Endodermal cell (in vitro differentiated cells): ENCODE results near the gene PRDM1. TPM values are rescaled to one million over a fixed set of nuclear protein-coding genes. Genes with fewer than 3 reads are reported as not detected.

Experiments
- DNase-seq: peaks from one replicate; pipeline ENCODE4 v3.0.0-alpha.2; 2017
- H3K27ac ChIP-seq: 2 replicates; pipeline ENCODE4 v1.5.1; 2013; ENCODE audit warnings: mild to moderate bottlenecking, low read depth, low read length, moderate library complexity
- H3K27me3 ChIP-seq: 2 replicates; pipeline ENCODE4 v1.6.1; 2013; ENCODE audit warnings: mild to moderate bottlenecking, low read length, moderate library complexity; ENCODE audit not compliant: insufficient read depth, control insufficient read depth, poor library complexity, severe bottlenecking
- H3K36me3 ChIP-seq: 2 replicates; pipeline ENCODE4 v1.7.0; 2013; ENCODE audit warnings: mild to moderate bottlenecking, low read length, moderate library complexity; ENCODE audit not compliant: control insufficient read depth, insufficient read depth
- H3K4me1 ChIP-seq: one replicate; pipeline ENCODE4 v1.7.0; 2013; ENCODE audit warnings: low read length; ENCODE audit not compliant: control insufficient read depth, insufficient read depth
- H3K4me3 ChIP-seq: 2 replicates; pipeline ENCODE4 v1.5.1; 2013; ENCODE audit warnings: mild to moderate bottlenecking, low read length, moderate library complexity
- H3K9ac ChIP-seq: 2 replicates; pipeline ENCODE4 v1.6.1; 2013; ENCODE audit warnings: mild to moderate bottlenecking, low read length, moderate library complexity; ENCODE audit not compliant: poor library complexity, severe bottlenecking; ENCODE audit errors: extremely low read depth
- H3K9me3 ChIP-seq: 2 replicates; pipeline ENCODE4 v1.6.1; 2013; ENCODE audit warnings: mild to moderate bottlenecking, low read length, moderate library complexity; ENCODE audit not compliant: control insufficient read depth
- H3K27ac Mint-ChIP-seq: 2 replicates; pipeline ENCODE4 v1.8.0; 2020; ENCODE audit warnings: mixed read lengths
- H3K27me3 Mint-ChIP-seq: 2 replicates; pipeline ENCODE4 v1.8.0; 2021; ENCODE audit warnings: mild to moderate bottlenecking, mixed read lengths; ENCODE audit not compliant: insufficient read depth
- H3K36me3 Mint-ChIP-seq: 2 replicates; pipeline ENCODE4 v1.8.0; 2020; ENCODE audit warnings: low read depth, mixed read lengths
- H3K4me1 Mint-ChIP-seq: 2 replicates; pipeline ENCODE4 v1.8.0; 2020; ENCODE audit warnings: mixed read lengths
- H3K4me3 Mint-ChIP-seq: 2 replicates; pipeline ENCODE4 v1.8.0; 2020; ENCODE audit warnings: mild to moderate bottlenecking, moderate library complexity, mixed read lengths
- H3K9me3 Mint-ChIP-seq: 2 replicates; pipeline ENCODE4 v1.8.0; 2020; ENCODE audit warnings: mild to moderate bottlenecking, mixed read lengths
- WGBS, 2 experiments: methylation state at CpG; one replicate each; pipeline versions ENCODE4 v1.1.5 to v1.1.7; 2013; ENCODE audit warnings: missing lambda C conversion rate in 2 of 2, mixed read lengths in 1 of 2; ENCODE audit not compliant: insufficient coverage in 1 of 2, insufficient read length in 1 of 2; 5-methylcytosine and 5-hydroxymethylcytosine counted together
- long read RNA-seq, 4 experiments: library from polyadenylated mRNA in 2 of 4; library from RNA in 1 of 4; library from capped mRNA in 1 of 4; stranded (forward) in 3 of 4; unstranded in 1 of 4; transcript quantifications; one replicate each; pipeline ENCODE4 v2.0.0, GENCODE V29; 2020 to 2021; ENCODE audit warnings: inconsistent platforms in 1 of 4
- polyA plus RNA-seq, 2 experiments: library from polyadenylated mRNA; stranded (reverse); fragments of 50-300 nt; gene quantifications; one replicate each; pipeline ENCODE4 v1.2.3, GENCODE V29; 2013
- total RNA-seq, 2 donors: library from RNA; stranded (reverse); fragmentation: NEBNext Ultra II Directional in 1 of 2; extraction: Animal tissue kit (Norgen Biotek cat#: 25700) in 1 of 2; gene quantifications; 2 replicates in 1 of 2; 3 replicates in 1 of 2; pipeline ENCODE4 v1.2.1, GENCODE V29; 2021
- TF ChIP-seq, protein P1 (sequence below): fragments of 200-600 bp; sonication (generic); conservative IDR thresholded peaks from 2 replicates; pipeline ENCODE4 v1.5.0; 2021; ENCODE audit warnings: antibody characterized with exemption, mild to moderate bottlenecking

Gene PRDM1
- total RNA-seq = 10 to 100 TPM; 54.0 to 74.3 TPM
- 6.9 TPM for polyA plus RNA-seq (2013, experiment 1 of 2)
- polyA plus RNA-seq (2013, experiment 2 of 2) = 8.0 TPM
- long read RNA-seq, experiment 1, full-length matches to known transcripts = 4 of 20 reads
- long read RNA-seq, experiment 1, partial matches to known transcripts = 2 of 20 reads
- long read RNA-seq, experiment 1, other reads (novel, unspliced or antisense) = 14 of 20 reads
- long read RNA-seq, experiment 2, full-length matches to known transcripts = 30 of 86 reads
- long read RNA-seq, experiment 2, partial matches to known transcripts = 7 of 86 reads
- long read RNA-seq, experiment 2, other reads (novel, unspliced or antisense) = 49 of 86 reads
- long read RNA-seq, experiment 3, full-length matches to known transcripts = 4 of 33 reads
- long read RNA-seq, experiment 3, partial matches to known transcripts = 16 of 33 reads
- long read RNA-seq, experiment 3, other reads (novel, unspliced or antisense) = 13 of 33 reads
- long read RNA-seq, experiment 4, partial matches to known transcripts = 0 of 4 reads
- long read RNA-seq, experiment 4, other reads (novel, unspliced or antisense) = 4 of 4 reads

DNA sequence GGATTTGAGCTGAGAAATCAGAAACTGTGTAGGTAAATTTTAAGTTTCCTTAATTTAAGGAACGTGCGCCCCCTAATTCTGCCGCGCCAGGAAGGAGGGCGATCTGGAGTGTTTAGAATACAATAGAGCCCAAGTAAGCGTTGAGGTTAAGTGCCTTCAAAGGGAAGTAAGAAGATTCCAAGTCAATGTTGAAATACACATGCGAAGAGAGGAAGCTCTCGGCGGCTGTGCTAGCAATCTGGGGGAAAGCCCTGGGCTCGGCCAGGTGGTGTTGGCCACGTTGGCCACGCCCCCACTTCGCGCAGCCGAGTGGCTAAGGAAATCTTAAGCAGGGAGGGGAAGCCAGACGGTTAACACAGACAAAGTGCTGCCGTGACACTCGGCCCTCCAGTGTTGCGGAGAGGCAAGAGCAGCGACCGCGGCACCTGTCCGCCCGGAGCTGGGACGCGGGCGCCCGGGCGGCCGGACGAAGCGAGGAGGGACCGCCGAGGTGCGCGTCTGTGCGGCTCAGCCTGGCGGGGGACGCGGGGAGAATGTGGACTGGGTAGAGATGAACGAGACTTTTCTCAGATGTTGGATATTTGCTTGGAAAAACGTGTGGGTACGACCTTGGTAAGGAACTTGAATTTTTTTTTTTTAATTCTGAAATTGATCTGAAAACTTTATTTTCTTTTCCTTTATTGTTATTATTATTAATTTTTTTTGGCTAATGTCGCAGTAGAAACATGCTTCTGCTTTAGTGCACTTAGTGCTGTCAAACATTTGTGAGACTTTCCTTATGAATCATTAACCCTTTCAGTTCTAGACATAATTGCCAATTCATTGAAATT lies at the start of gene PRDM1:
PRDM1 (plus strand) TSS at position 353 of the 830 bp plus-strand sequence; CDS start at position 571, 218 bp downstream.
- peak within 1 kb of the TSS; percentile 70 for H3K9ac ChIP-seq
- peak; percentile 94 for DNase-seq
- no peak within 1 kb of the TSS for H3K27ac ChIP-seq
- H3K27ac Mint-ChIP-seq = peak within 1 kb of the TSS; percentile 93
- H3K27me3 Mint-ChIP-seq = peaks cover 3% of the 10 kb centered on the region
- H3K4me3 Mint-ChIP-seq = peak within 1 kb of the TSS; percentile 88
- peaks cover 30% of the 10 kb centered on the region for H3K4me1 ChIP-seq
- H3K9me3 ChIP-seq = no peaks in the 10 kb centered on the region
- TF ChIP-seq, protein P1, sequence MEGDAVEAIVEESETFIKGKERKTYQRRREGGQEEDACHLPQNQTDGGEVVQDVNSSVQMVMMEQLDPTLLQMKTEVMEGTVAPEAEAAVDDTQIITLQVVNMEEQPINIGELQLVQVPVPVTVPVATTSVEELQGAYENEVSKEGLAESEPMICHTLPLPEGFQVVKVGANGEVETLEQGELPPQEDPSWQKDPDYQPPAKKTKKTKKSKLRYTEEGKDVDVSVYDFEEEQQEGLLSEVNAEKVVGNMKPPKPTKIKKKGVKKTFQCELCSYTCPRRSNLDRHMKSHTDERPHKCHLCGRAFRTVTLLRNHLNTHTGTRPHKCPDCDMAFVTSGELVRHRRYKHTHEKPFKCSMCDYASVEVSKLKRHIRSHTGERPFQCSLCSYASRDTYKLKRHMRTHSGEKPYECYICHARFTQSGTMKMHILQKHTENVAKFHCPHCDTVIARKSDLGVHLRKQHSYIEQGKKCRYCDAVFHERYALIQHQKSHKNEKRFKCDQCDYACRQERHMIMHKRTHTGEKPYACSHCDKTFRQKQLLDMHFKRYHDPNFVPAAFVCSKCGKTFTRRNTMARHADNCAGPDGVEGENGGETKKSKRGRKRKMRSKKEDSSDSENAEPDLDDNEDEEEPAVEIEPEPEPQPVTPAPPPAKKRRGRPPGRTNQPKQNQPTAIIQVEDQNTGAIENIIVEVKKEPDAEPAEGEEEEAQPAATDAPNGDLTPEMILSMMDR = peak; percentile 69
- peak within 1 kb of the TSS; percentile 89 for H3K4me3 ChIP-seq
- 0% methylated on average over 14 to 44 of the region's 44 CpGs for WGBS, 2 experiments
- no peaks in the 10 kb centered on the region for H3K9me3 Mint-ChIP-seq
- peaks cover 77% of the 10 kb centered on the region for H3K4me1 Mint-ChIP-seq
- H3K36me3 ChIP-seq = peaks cover 55% of the 10 kb centered on the region
- H3K27me3 ChIP-seq = no peaks in the 10 kb centered on the region
- H3K36me3 Mint-ChIP-seq = peaks cover 44% of the 10 kb centered on the region

DNA sequence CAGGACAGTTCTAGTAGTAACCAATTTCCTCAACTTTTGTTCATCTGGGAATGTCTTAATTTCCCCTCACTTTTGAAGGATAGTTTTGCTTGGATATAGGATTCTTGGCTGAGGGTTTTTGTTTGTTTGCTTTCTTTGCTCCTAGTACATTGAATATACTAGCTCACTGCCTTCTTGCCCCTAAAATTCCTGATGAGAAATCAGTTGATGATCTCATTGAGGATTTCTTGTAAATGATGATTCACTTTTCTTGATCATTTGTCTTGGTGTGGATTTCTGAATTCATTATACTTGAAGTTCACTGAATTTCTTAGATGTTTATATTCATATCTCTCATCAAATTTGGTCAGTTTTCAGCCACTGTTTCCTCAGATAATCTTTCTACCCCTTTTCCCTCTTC lies 49.1 kb upstream of the PRDM1 start:
- Mint-ChIP-seq H3K27me3 (no peaks in the 10 kb centered on the region), H3K36me3 (peaks cover 60% of the 10 kb centered on the region), H3K4me1 (peaks cover 30% of the 10 kb centered on the region), H3K4me3 (no peak overlapping the region), H3K9me3 (peaks cover 39% of the 10 kb centered on the region), H3K27ac (no peak overlapping the region)
- TF ChIP-seq, protein P1 = no peak
- Histone ChIP-seq H3K9ac (no peak overlapping the region), H3K4me3 (peak overlapping the region; percentile 52), H3K27ac (no peak overlapping the region), H3K4me1 (peaks cover 7% of the 10 kb centered on the region), H3K27me3 (no peaks in the 10 kb centered on the region), H3K36me3 (peaks cover 62% of the 10 kb centered on the region), H3K9me3 (peaks cover 58% of the 10 kb centered on the region)
- no peak for DNase-seq

DNA sequence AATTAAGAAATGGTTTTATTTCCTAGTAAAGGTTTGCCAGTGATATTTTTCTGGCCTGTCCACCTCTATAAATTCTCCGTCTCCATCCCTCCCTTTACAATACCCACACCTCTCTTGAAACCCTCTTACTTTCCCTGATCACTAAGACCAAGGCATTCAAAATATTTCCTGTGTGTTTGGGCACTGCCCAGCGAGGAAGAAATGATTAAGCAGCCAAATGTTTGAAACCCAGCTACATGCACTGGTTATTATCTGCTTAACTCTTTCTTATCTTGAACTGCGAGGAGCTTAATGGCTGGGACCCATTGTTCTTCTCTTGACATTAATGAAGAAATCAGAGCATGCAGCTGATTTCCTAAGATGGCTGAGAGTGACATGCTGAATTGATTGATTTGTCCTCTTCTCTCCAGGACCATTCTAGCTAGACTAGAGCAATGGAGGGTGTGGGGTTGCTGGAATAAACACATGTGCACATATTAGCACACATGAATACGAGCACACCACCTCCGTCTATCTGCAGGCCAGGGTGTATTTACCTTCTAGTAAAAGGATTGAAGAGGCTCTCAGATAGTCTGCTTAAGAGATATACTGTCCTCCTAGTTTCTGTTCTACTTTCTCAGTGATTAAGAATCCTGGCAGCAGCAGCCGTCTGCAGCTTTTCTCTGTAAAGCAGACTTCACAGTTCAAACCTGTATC lies 46.1 kb upstream of the PRDM1 start:
- 56 to 76% methylated on average over 3 to 6 of the region's 6 CpGs for WGBS, 2 experiments
- no peak overlapping the region for H3K4me3 Mint-ChIP-seq

More for the DNA sequence above, 46.1 kb upstream of the PRDM1 start:
- Histone ChIP-seq H3K27me3 (no peaks in the 10 kb centered on the region), H3K4me1 (peaks cover 9% of the 10 kb centered on the region), H3K4me3 (peak overlapping the region; percentile 33), H3K9me3 (peaks cover 32% of the 10 kb centered on the region), H3K36me3 (peaks cover 44% of the 10 kb centered on the region), H3K9ac (no peak overlapping the region), H3K27ac (no peak overlapping the region)
- TF ChIP-seq, protein P1 = no peak
- H3K27ac Mint-ChIP-seq = peak overlapping the region; percentile 62
- peaks cover 47% of the 10 kb centered on the region for H3K36me3 Mint-ChIP-seq
- peaks cover 27% of the 10 kb centered on the region for H3K9me3 Mint-ChIP-seq
- H3K4me1 Mint-ChIP-seq = peaks cover 43% of the 10 kb centered on the region
- H3K27me3 Mint-ChIP-seq = no peaks in the 10 kb centered on the region
- DNase-seq = no peak
